Measurements from ENCODE around the gene DNAJC15. TPM values are rescaled to one million over a fixed set of nuclear protein-coding genes. Genes with fewer than 3 reads are reported as not detected.

DNAJC15 gene
- total and polyA plus RNA-seq, 7 experiments from 2014 or later = 5.0 to 22.8 (median 10.5) TPM

DNA sequence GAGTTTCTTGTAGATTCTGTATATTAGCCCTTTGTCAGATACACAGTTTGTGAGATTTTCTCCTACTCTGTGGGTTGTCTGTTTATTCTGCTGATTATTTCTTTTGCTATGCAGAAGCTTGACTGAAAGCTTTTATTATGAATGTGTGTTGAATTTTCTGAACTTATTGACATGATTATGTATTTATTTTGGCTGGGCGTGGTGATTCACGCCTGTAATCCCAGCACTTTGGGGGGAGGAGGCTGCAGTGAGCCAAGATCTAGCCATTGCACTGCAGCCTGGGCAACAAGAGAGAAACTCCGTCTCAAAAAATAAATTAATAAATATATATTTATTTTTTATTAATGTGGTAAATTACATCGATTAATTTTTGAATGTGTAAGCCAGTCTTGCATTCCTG, 78.9 kb downstream of the DNAJC15 start:
- Histone ChIP-seq H3K4me1 (ENCODE audit: control insufficient read depth in 2 of 2, insufficient read depth in 2 of 2, low read length in 2 of 2) (no peaks in the 10 kb centered on the region), H3K27ac (ENCODE audit: low read depth, low read length) (no peak overlapping the region), H3K9me3 (ENCODE audit: control insufficient read depth in 2 of 3, low read length in 3 of 3) (no peaks in the 10 kb centered on the region), H3K36me3 (ENCODE audit: control insufficient read depth in 2 of 3, insufficient read depth in 3 of 3, low read length in 3 of 3) (no peaks in the 10 kb centered on the region), H3K27me3 (ENCODE audit: control insufficient read depth in 2 of 2, insufficient read depth in 2 of 2, low read length in 2 of 2) (no peaks in the 10 kb centered on the region), H3K4me3 (ENCODE audit: low read length) (no peak overlapping the region)
- CTCF ChIA-PET = no interaction called here
- peaks cover 7 to 37% (median 32%) of the 10 kb centered on the region in 5 donors for H3K36me3 Mint-ChIP-seq
- ATAC-seq = no peak
- POLR2A ChIA-PET = no interaction called here
- peak overlapping the region in 1 of 10 donors; percentile 34 for H3K4me3 Mint-ChIP-seq
- DNase-seq = no peak
- intact Hi-C loops (cut with micrococcal nuclease) = no loop called here
- peaks cover 0 to 14% (median 5%) of the 10 kb centered on the region in 11 donors for H3K9me3 Mint-ChIP-seq
- peak overlapping the region in 1 of 9 donors; percentile 5 for H3K27ac Mint-ChIP-seq
- H3K27me3 Mint-ChIP-seq = no peaks in the 10 kb centered on the region
- peaks cover 3 to 44% (median 32%) of the 10 kb centered on the region in 7 donors for H3K4me1 Mint-ChIP-seq

DNA sequence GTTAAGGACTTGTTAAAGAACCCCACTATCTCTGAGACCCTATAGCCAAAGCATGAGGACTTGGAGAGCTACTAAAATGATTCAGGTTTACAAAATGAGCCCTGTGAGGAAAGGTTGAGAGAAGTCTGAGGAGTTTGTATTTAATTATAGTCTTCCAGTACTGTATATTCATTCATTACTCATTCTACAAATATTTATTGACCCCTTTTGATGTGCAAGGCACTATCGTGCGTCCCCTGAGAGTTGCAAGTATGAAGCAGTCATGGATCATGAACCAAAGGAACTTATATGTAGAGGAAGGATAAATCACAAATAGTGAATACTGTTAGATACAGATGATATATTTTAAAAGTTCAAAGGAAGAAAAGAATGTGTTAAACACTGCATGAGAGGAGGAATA, 84.4 kb downstream of the DNAJC15 start:
- no peaks in the 10 kb centered on the region for H3K4me1 ChIP-seq (ENCODE audit: control insufficient read depth in 2 of 2, insufficient read depth in 2 of 2, low read length in 2 of 2)
- peaks cover 5 to 17% (median 12%) of the 10 kb centered on the region in 5 donors for H3K36me3 Mint-ChIP-seq
- POLR2A ChIA-PET = no interaction called here
- H3K4me3 ChIP-seq (ENCODE audit: low read length) = no peak overlapping the region
- H3K4me3 Mint-ChIP-seq = no peak overlapping the region
- H3K27ac ChIP-seq (ENCODE audit: low read depth, low read length) = no peak overlapping the region
- no peaks in the 10 kb centered on the region for H3K9me3 Mint-ChIP-seq
- no peak for ATAC-seq
- H3K27ac Mint-ChIP-seq = no peak overlapping the region
- no peaks in the 10 kb centered on the region for H3K27me3 ChIP-seq (ENCODE audit: control insufficient read depth in 2 of 2, insufficient read depth in 2 of 2, low read length in 2 of 2)
- DNase-seq = no peak
- CTCF ChIA-PET = no interaction called here
- H3K4me1 Mint-ChIP-seq = peaks cover 0 to 15% (median 12%) of the 10 kb centered on the region in 7 donors
- intact Hi-C loops (cut with micrococcal nuclease) = no loop called here
- no peaks in the 10 kb centered on the region for H3K36me3 ChIP-seq (ENCODE audit: control insufficient read depth in 2 of 3, insufficient read depth in 3 of 3, low read length in 3 of 3)
- no peaks in the 10 kb centered on the region for H3K9me3 ChIP-seq (ENCODE audit: control insufficient read depth in 2 of 3, low read length in 3 of 3)
- peaks cover 0 to 2% (median 0%) of the 10 kb centered on the region in 5 donors for H3K27me3 Mint-ChIP-seq

DNA sequence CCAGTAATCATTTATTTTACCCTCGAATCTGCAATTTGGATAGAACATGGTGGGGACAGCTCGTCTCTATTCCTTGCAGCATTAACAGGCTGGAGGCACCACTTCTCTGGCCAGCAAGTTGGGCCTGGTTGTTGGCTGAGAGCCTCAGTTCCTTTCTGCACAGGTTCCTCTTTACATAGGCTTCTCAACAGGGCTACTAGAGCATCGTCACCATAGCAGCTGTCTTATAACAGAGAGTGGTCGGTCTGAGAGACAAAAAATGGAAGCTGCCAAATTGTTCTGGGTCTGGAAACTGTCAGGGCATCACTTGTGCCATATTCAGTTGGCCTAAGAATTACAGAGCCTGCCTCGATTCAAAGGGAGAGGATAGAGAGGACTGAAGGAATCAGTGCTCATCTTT, 86.7 kb downstream of the DNAJC15 start:
- Mint-ChIP-seq H3K27me3 (peaks cover 0 to 10% (median 0%) of the 10 kb centered on the region in 5 donors), H3K4me3 (no peak overlapping the region), H3K4me1 (no peaks in the 10 kb centered on the region), H3K9me3 (no peaks in the 10 kb centered on the region), H3K27ac (peak overlapping the region in 1 of 9 donors; percentile 39), H3K36me3 (peaks cover 5 to 13% (median 8%) of the 10 kb centered on the region in 5 donors)
- DNase-seq = no peak
- ChIA-PET POLR2A (interaction anchor here (0.6 kb wide), 1 partner anchor 14 kb away, joined by 3 read pairs; no protein-coding TSS in a partner anchor), CTCF (no interaction called here)
- Histone ChIP-seq H3K27ac (ENCODE audit: low read depth, low read length) (no peak overlapping the region), H3K36me3 (ENCODE audit: control insufficient read depth in 2 of 3, insufficient read depth in 3 of 3, low read length in 3 of 3) (no peaks in the 10 kb centered on the region), H3K4me1 (ENCODE audit: control insufficient read depth in 2 of 2, insufficient read depth in 2 of 2, low read length in 2 of 2) (no peaks in the 10 kb centered on the region), H3K27me3 (ENCODE audit: control insufficient read depth in 2 of 2, insufficient read depth in 2 of 2, low read length in 2 of 2) (no peaks in the 10 kb centered on the region), H3K4me3 (ENCODE audit: low read length) (no peak overlapping the region), H3K9me3 (ENCODE audit: control insufficient read depth in 2 of 3, low read length in 3 of 3) (no peaks in the 10 kb centered on the region)
- intact Hi-C loops (cut with micrococcal nuclease) = no loop called here
- no peak for ATAC-seq

DNA sequence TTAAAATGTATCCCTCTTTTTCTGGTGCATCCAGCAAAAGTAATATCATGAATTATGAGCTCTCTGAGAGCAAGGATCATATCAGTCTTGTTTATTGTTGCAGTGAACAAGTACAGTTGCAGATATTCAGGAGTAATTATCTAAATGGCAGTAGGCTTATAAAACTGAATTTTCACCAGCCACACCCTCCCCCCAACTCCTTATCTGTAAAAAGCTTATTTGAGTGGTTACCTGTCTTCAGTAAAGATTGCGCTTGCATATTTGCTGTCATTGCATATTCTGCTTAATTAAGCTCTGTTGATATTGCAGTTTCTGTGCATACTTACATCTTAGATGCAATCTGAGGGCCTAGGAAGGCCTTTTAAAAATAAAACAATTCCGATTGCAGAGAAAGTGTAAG, 87.3 kb downstream of the DNAJC15 start:
- no peaks in the 10 kb centered on the region for H3K27me3 ChIP-seq (ENCODE audit: control insufficient read depth in 2 of 2, insufficient read depth in 2 of 2, low read length in 2 of 2)
- no peaks in the 10 kb centered on the region for H3K9me3 Mint-ChIP-seq
- intact Hi-C loops (cut with micrococcal nuclease) = no loop called here
- H3K4me3 Mint-ChIP-seq = no peak overlapping the region
- no peak overlapping the region for H3K4me3 ChIP-seq (ENCODE audit: low read length)
- H3K36me3 Mint-ChIP-seq = peaks cover 5 to 13% (median 8%) of the 10 kb centered on the region in 5 donors
- H3K27ac ChIP-seq (ENCODE audit: low read depth, low read length) = no peak overlapping the region
- H3K4me1 Mint-ChIP-seq = no peaks in the 10 kb centered on the region
- H3K9me3 ChIP-seq (ENCODE audit: control insufficient read depth in 2 of 3, low read length in 3 of 3) = no peaks in the 10 kb centered on the region
- no peaks in the 10 kb centered on the region for H3K4me1 ChIP-seq (ENCODE audit: control insufficient read depth in 2 of 2, insufficient read depth in 2 of 2, low read length in 2 of 2)
- ChIA-PET POLR2A (interaction anchor here (0.6 kb wide), 1 partner anchor 15 kb away, joined by 3 read pairs; no protein-coding TSS in a partner anchor), CTCF (no interaction called here)
- no peaks in the 10 kb centered on the region for H3K36me3 ChIP-seq (ENCODE audit: control insufficient read depth in 2 of 3, insufficient read depth in 3 of 3, low read length in 3 of 3)
- ATAC-seq (no peak), DNase-seq (no peak)
- peak overlapping the region in 1 of 9 donors; percentile 48 for H3K27ac Mint-ChIP-seq
- peaks cover 0 to 10% (median 0%) of the 10 kb centered on the region in 5 donors for H3K27me3 Mint-ChIP-seq

DNA sequence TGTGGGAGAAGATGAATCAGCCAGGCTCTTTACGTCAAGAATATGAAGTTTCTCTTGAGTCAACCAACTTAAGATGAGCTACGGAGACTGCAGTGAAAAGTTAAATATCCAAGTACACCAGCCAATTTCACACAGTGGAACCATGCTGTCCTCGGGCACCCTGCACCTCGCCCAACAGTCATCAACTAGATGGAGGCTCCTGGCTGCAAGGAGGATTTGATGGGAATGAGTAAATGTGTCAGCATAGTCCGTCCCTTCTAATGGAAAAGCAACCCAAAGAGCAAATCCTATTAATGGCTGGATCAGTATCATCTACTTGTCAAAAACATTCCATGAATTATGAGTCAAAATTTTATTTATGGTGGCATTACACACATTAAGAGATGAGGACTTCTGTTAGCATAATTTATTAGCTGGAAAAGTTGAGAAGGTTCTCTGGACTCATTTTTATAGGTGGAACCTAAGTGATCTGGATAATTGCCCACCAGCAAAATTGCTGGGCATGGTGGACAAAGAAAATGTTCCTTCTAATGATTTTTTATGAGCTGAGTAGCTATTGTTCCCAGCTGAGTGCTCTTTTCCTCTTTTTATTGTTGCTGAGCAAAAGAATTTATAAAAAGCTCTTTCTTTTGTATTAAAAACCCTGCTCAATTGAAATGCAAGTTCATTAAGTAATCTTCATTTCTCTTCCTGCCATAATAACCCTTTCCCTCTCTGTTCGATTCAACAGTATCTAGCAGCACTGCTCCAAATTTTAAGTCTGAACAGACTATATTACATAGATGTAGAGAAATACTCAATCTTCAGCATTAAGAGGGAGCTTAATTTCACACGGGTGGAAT, 88.4 kb downstream of the DNAJC15 start:
- no peak for ATAC-seq
- DNase-seq = no peak
- Histone ChIP-seq H3K27me3 (ENCODE audit: control insufficient read depth in 2 of 2, insufficient read depth in 2 of 2, low read length in 2 of 2) (no peaks in the 10 kb centered on the region), H3K27ac (ENCODE audit: low read depth, low read length) (no peak overlapping the region), H3K4me3 (ENCODE audit: low read length) (no peak overlapping the region), H3K4me1 (ENCODE audit: control insufficient read depth in 2 of 2, insufficient read depth in 2 of 2, low read length in 2 of 2) (no peaks in the 10 kb centered on the region), H3K36me3 (ENCODE audit: control insufficient read depth in 2 of 3, insufficient read depth in 3 of 3, low read length in 3 of 3) (no peaks in the 10 kb centered on the region), H3K9me3 (ENCODE audit: control insufficient read depth in 2 of 3, low read length in 3 of 3) (no peaks in the 10 kb centered on the region)
- peak overlapping the region in 1 of 9 donors; percentile 20 for H3K27ac Mint-ChIP-seq
- POLR2A ChIA-PET = no interaction called here
- H3K36me3 Mint-ChIP-seq = peaks cover 5 to 13% (median 7%) of the 10 kb centered on the region in 5 donors
- H3K9me3 Mint-ChIP-seq = no peaks in the 10 kb centered on the region
- H3K4me3 Mint-ChIP-seq = no peak overlapping the region
- peaks cover 0 to 12% (median 0%) of the 10 kb centered on the region in 5 donors for H3K27me3 Mint-ChIP-seq
- CTCF ChIA-PET = no interaction called here
- intact Hi-C loops (cut with micrococcal nuclease) = no loop called here
- no peaks in the 10 kb centered on the region for H3K4me1 Mint-ChIP-seq

DNA sequence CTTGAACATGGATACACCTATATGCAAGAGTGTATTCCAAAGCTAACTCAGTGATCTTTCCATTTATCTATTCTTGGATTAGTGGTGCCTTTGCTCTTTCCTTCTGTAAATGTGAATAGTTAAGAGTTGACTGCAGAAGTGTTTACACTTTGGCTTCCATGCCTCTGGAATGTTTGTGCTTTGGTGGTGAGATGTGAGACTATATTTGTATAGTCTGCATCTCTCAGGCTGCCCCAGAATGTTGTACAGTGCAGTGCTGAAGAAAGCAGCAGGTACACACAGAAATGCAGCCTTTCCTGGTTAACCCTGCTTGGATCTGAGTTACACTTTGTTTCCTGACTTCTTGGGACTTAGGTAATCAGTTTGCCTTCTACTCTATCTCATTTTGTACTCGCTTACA, 90.2 kb downstream of the DNAJC15 start:
- no peaks in the 10 kb centered on the region for H3K9me3 Mint-ChIP-seq
- no peak overlapping the region for H3K4me3 Mint-ChIP-seq
- ChIA-PET CTCF (no interaction called here), POLR2A (no interaction called here)
- no peaks in the 10 kb centered on the region for H3K4me1 Mint-ChIP-seq
- H3K27ac Mint-ChIP-seq = no peak overlapping the region
- ATAC-seq = no peak
- peaks cover 0 to 14% (median 0%) of the 10 kb centered on the region in 5 donors for H3K27me3 Mint-ChIP-seq
- no peaks in the 10 kb centered on the region for H3K4me1 ChIP-seq (ENCODE audit: control insufficient read depth in 2 of 2, insufficient read depth in 2 of 2, low read length in 2 of 2)
- no peaks in the 10 kb centered on the region for H3K9me3 ChIP-seq (ENCODE audit: control insufficient read depth in 2 of 3, low read length in 3 of 3)
- DNase-seq = no peak
- H3K36me3 Mint-ChIP-seq = no peaks in the 10 kb centered on the region
- no peaks in the 10 kb centered on the region for H3K36me3 ChIP-seq (ENCODE audit: control insufficient read depth in 2 of 3, insufficient read depth in 3 of 3, low read length in 3 of 3)
- H3K27ac ChIP-seq (ENCODE audit: low read depth, low read length) = no peak overlapping the region
- intact Hi-C loops (cut with micrococcal nuclease) = no loop called here
- H3K27me3 ChIP-seq (ENCODE audit: control insufficient read depth in 2 of 2, insufficient read depth in 2 of 2, low read length in 2 of 2) = no peaks in the 10 kb centered on the region
- no peak overlapping the region for H3K4me3 ChIP-seq (ENCODE audit: low read length)

DNA sequence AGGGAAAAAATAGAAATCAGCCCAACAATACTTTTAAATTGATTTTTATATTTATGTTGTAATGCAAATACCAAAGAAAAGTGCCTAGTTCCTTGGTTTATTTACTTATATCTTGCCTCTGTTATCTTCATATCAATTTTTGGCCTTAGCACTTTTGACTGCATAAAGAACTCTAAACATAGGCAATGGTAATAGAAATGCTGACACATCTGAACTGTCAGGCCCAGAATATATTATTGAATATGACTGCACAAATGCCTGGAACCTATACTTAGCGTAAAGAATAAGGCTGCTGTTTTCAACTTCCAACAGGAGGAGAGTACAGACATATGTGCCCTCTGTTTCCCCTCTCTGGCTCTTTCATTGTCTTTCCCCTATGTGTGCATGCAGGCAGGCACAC, 91.1 kb downstream of the DNAJC15 start:
- Histone ChIP-seq H3K27ac (ENCODE audit: low read depth, low read length) (no peak overlapping the region), H3K27me3 (ENCODE audit: control insufficient read depth in 2 of 2, insufficient read depth in 2 of 2, low read length in 2 of 2) (no peaks in the 10 kb centered on the region), H3K4me3 (ENCODE audit: low read length) (no peak overlapping the region), H3K4me1 (ENCODE audit: control insufficient read depth in 2 of 2, insufficient read depth in 2 of 2, low read length in 2 of 2) (no peaks in the 10 kb centered on the region), H3K9me3 (ENCODE audit: control insufficient read depth in 2 of 3, low read length in 3 of 3) (no peaks in the 10 kb centered on the region), H3K36me3 (ENCODE audit: control insufficient read depth in 2 of 3, insufficient read depth in 3 of 3, low read length in 3 of 3) (no peaks in the 10 kb centered on the region)
- ChIA-PET POLR2A (no interaction called here), CTCF (no interaction called here)
- Mint-ChIP-seq H3K4me1 (no peaks in the 10 kb centered on the region), H3K36me3 (no peaks in the 10 kb centered on the region), H3K27me3 (peaks cover 0 to 15% (median 0%) of the 10 kb centered on the region in 5 donors), H3K4me3 (no peak overlapping the region), H3K9me3 (no peaks in the 10 kb centered on the region), H3K27ac (no peak overlapping the region)
- no peak for ATAC-seq
- intact Hi-C loops (cut with micrococcal nuclease) = no loop called here
- no peak for DNase-seq
